ENCODE measurements around the gene NR2E3.
A peak's percentile ranks its signal among the peaks of the same experiment; 100 is the strongest.

Gene NR2E3

GRCh38 chr15:71775856-71776255 lies 34.5 kb upstream of the NR2E3 start:
- Mint-ChIP-seq H3K4me3 (no peak overlapping the region), H3K36me3 (ENCODE audit: low read depth) (peaks cover 13% of the 10 kb centered on the region), H3K27me3 (ENCODE audit: low read depth, poor library complexity) (peaks cover 5% of the 10 kb centered on the region), H3K4me1 (peaks cover 28% of the 10 kb centered on the region), H3K27ac (no peak overlapping the region), H3K9me3 (peaks cover 9% of the 10 kb centered on the region)
- no peak for TF ChIP-seq CTCF (IDR thresholded peaks at IDR 0.05)
- no peak for DNase-seq

- peaks cover 5% of the 10 kb centered on the region for H3K27me3 Mint-ChIP-seq (ENCODE audit: low read depth, poor library complexity)
- no peak overlapping the region for H3K27ac Mint-ChIP-seq
- H3K4me3 Mint-ChIP-seq, result no peak overlapping the region
- H3K36me3 Mint-ChIP-seq (ENCODE audit: low read depth), result peaks cover 9% of the 10 kb centered on the region
- DNase-seq, result no peak
- H3K9me3 Mint-ChIP-seq, result peaks cover 5% of the 10 kb centered on the region
- no peak for TF ChIP-seq CTCF (IDR thresholded peaks at IDR 0.05)
- H3K4me1 Mint-ChIP-seq, result peaks cover 32% of the 10 kb centered on the region
Measured at GRCh38 chr15:71776304-71776703, 34.0 kb upstream of the NR2E3 start.

- peaks cover 5% of the 10 kb centered on the region for H3K27me3 Mint-ChIP-seq (ENCODE audit: low read depth, poor library complexity)
- H3K27ac Mint-ChIP-seq, result no peak overlapping the region
- H3K9me3 Mint-ChIP-seq, result no peaks in the 10 kb centered on the region
- DNase-seq, result no peak
- no peaks in the 10 kb centered on the region for H3K36me3 Mint-ChIP-seq (ENCODE audit: low read depth)
- H3K4me3 Mint-ChIP-seq, result no peak overlapping the region
- H3K4me1 Mint-ChIP-seq, result peaks cover 36% of the 10 kb centered on the region
- TF ChIP-seq CTCF (IDR thresholded peaks at IDR 0.05), result no peak
Measured at GRCh38 chr15:71777216-71777943, 33.0 kb upstream of the NR2E3 start.

GRCh38 chr15:71779073-71779797 lies 31.1 kb upstream of the NR2E3 start:
- no peaks in the 10 kb centered on the region for H3K36me3 Mint-ChIP-seq (ENCODE audit: low read depth)

GRCh38 chr15:71780115-71780976 lies 30.0 kb upstream of the NR2E3 start:
- DNase-seq, result peak; percentile 41
- H3K9me3 Mint-ChIP-seq, result no peaks in the 10 kb centered on the region
- peak; percentile 85 for TF ChIP-seq CTCF (IDR thresholded peaks at IDR 0.05)
- H3K27ac Mint-ChIP-seq, result peak overlapping the region; percentile 16
- no peak overlapping the region for H3K4me3 Mint-ChIP-seq
- peaks cover 9% of the 10 kb centered on the region for H3K27me3 Mint-ChIP-seq (ENCODE audit: low read depth, poor library complexity)
- no peaks in the 10 kb centered on the region for H3K36me3 Mint-ChIP-seq (ENCODE audit: low read depth)
- H3K4me1 Mint-ChIP-seq, result peaks cover 36% of the 10 kb centered on the region

More at GRCh38 chr15:71779073-71779797, 31.1 kb upstream of the NR2E3 start:
- Mint-ChIP-seq H3K4me1 (peaks cover 36% of the 10 kb centered on the region), H3K27me3 (ENCODE audit: low read depth, poor library complexity) (peaks cover 9% of the 10 kb centered on the region), H3K4me3 (no peak overlapping the region), H3K27ac (peak overlapping the region; percentile 16), H3K9me3 (no peaks in the 10 kb centered on the region)
- no peak for DNase-seq
- TF ChIP-seq CTCF (IDR thresholded peaks at IDR 0.05), result no peak

Measured in nephron progenitor cell (in vitro differentiated cells).